HG02885 (cell line): Measurements from ENCODE around the gene USP17L22.
"Not testable (repeated sequence)": the region's sequence is repeated elsewhere in the genome, so short reads cannot be mapped to it uniquely, and the experiment has no call there.

Experiments
- ATAC-seq: cut with Tn5 transposase; IDR thresholded peaks from one replicate; pipeline ENCODE4 v1.9.1; 2021; ENCODE audit warnings: mild to moderate bottlenecking; ENCODE audit not compliant: unreplicated experiment, poor library complexity

Gene USP17L22, protein sequence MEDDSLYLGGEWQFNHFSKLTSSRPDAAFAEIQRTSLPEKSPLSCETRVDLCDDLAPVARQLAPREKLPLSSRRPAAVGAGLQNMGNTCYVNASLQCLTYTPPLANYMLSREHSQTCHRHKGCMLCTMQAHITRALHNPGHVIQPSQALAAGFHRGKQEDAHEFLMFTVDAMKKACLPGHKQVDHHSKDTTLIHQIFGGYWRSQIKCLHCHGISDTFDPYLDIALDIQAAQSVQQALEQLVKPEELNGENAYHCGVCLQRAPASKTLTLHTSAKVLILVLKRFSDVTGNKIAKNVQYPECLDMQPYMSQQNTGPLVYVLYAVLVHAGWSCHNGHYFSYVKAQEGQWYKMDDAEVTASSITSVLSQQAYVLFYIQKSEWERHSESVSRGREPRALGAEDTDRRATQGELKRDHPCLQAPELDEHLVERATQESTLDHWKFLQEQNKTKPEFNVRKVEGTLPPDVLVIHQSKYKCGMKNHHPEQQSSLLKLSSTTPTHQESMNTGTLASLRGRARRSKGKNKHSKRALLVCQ

DNA sequence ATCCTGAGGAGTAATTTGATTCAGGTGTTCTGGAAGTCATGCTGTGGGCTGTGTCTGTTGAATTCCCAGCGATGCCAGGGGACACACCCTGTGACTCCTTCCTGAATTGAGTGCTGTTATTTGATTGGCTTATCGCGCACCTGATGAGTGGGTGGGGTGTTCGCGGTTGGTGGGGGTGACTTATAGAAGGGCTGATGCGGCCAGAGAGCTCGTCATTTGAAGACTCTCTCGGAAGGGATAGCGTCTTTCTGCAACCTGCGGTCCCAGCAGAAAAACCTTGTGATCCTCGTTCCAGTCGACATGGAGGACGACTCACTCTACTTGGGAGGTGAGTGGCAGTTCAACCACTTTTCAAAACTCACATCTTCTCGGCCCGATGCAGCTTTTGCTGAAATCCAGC is at the start of gene USP17L22:
USP17L22 (plus strand) TSS at position 301 of the 400 bp plus-strand sequence; CDS start at position 301, 0 bp downstream.
- ATAC-seq = not testable (repeated sequence)

DNA sequence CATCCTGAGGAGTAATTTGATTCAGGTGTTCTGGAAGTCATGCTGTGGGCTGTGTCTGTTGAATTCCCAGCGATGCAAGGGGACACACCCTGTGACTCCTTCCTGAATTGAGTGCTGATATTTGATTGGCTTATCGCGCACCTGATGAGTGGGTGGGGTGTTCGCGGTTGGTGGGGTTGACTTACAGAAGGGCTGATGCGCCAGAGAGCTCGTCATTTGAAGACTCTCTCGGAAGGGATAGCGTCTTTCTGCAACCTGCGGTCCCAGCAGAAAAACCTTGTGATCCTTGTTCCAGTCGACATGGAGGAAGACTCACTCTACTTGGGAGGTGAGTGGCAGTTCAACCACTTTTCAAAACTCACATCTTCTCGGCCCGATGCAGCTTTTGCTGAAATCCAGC is 47.6 kb upstream of the USP17L22 start, which contains the start of gene USP17L12:
USP17L12 (plus strand) TSS at position 301 of the 400 bp plus-strand sequence; CDS start at position 301, 0 bp downstream.
- ATAC-seq = not testable (repeated sequence)

DNA sequence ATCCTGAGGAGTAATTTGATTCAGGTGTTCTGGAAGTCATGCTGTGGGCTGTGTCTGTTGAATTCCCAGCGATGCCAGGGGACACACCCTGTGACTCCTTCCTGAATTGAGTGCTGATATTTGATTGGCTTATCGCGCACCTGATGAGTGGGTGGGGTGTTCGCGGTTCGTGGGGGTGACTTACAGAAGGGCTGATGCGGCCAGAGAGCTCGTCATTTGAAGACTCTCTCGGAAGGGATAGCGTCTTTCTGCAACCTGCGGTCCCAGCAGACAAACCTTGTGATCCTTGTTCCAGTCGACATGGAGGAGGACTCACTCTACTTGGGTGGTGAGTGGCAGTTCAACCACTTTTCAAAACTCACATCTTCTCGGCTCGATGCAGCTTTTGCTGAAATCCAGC is 42.8 kb upstream of the USP17L22 start, which contains the start of gene USP17L13:
USP17L13 (plus strand) TSS at position 301 of the 400 bp plus-strand sequence; CDS start at position 301, 0 bp downstream.
- not testable (repeated sequence) for ATAC-seq

DNA sequence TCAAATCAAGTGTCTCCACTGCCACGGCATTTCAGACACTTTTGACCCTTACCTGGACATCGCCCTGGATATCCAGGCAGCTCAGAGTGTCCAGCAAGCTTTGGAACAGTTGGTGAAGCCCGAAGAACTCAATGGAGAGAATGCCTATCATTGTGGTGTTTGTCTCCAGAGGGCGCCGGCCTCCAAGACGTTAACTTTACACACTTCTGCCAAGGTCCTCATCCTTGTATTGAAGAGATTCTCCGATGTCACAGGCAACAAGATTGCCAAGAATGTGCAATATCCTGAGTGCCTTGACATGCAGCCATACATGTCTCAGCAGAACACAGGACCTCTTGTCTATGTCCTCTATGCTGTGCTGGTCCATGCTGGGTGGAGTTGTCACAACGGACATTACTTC is 37.2 kb upstream of the USP17L22 start:
- not testable (repeated sequence) for ATAC-seq

DNA sequence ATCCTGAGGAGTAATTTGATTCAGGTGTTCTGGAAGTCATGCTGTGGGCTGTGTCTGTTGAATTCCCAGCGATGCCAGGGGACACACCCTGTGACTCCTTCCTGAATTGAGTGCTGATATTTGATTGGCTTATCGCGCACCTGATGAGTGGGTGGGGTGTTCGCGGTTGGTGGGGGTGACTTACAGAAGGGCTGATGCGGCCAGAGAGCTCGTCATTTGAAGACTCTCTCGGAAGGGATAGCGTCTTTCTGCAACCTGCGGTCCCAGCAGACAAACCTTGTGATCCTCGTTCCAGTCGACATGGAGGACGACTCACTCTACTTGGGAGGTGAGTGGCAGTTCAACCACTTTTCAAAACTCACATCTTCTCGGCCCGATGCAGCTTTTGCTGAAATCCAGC is 33.3 kb upstream of the USP17L22 start, which contains the start of gene USP17L15:
USP17L15 (plus strand) TSS at position 301 of the 400 bp plus-strand sequence; CDS start at position 301, 0 bp downstream.
- ATAC-seq = not testable (repeated sequence)

DNA sequence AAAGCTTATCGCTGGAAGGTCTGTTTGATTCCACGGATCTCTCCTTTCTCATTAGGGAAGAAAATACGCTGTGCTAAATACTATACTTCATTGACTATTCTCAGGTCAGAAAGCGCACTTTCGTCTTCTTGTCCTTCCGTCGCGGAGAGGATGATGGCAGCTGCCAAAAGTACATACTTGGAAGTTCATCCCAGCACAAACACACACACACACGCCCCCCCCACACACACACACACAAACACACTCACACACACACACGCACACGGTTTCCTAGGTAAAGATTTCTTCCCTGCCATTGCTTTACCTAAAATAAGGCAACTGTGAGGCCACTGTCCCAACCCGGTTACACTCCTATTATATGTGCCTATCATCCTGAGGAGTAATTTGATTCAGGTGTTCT is 29.0 kb upstream of the USP17L22 start:
- not testable (repeated sequence) for ATAC-seq

DNA sequence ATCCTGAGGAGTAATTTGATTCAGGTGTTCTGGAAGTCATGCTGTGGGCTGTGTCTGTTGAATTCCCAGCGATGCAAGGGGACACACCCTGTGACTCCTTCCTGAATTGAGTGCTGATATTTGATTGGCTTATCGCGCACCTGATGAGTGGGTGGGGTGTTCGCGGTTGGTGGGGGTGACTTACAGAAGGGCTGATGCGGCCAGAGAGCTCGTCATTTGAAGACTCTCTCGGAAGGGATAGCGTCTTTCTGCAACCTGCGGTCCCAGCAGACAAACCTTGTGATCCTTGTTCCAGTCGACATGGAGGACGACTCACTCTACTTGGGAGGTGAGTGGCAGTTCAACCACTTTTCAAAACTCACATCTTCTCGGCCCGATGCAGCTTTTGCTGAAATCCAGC is 23.8 kb upstream of the USP17L22 start, which contains the start of gene USP17L17:
USP17L17 (plus strand) TSS at position 301 of the 400 bp plus-strand sequence; CDS start at position 301, 0 bp downstream.
- ATAC-seq = not testable (repeated sequence)

DNA sequence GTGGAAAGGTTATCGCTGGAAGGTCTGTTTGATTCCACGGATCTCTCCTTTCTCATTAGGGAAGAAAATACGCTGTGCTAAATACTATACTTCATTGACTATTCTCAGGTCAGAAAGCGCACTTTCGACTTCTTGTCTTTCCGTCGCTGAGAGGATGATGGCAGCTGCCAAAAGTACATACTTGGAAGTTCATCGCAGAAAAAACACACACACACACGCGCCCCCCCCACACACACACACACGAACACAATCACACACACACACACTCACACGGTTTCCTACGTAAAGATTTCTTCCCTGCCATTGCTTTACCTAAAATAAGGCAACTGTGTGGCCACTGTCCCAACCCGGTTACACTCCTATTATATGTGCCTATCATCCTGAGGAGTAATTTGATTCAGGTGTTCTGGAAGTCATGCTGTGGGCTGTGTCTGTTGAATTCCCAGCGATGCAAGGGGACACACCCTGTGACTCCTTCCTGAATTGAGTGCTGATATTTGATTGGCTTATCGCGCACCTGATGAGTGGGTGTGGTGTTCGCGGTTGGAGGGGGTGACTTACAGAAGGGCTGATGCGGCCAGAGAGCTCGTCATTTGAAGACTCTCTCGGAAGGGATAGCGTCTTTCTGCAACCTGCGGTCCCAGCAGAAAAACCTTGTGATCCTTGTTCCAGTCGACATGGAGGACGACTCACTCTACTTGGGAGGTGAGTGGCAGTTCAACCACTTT is 19.3 kb upstream of the USP17L22 start, which contains the start of gene USP17L18:
USP17L18 (plus strand) TSS at position 678 of the 728 bp plus-strand sequence; CDS start at position 678, 0 bp downstream.
- not testable (repeated sequence) for ATAC-seq

DNA sequence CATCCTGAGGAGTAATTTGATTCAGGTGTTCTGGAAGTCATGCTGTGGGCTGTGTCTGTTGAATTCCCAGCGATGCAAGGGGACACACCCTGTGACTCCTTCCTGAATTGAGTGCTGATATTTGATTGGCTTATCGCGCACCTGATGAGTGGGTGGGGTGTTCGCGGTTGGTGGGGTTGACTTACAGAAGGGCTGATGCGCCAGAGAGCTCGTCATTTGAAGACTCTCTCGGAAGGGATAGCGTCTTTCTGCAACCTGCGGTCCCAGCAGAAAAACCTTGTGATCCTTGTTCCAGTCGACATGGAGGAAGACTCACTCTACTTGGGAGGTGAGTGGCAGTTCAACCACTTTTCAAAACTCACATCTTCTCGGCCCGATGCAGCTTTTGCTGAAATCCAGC is 14.3 kb upstream of the USP17L22 start, which contains the start of gene USP17L19:
USP17L19 (plus strand) TSS at position 301 of the 400 bp plus-strand sequence; CDS start at position 301, 0 bp downstream.
- not testable (repeated sequence) for ATAC-seq

DNA sequence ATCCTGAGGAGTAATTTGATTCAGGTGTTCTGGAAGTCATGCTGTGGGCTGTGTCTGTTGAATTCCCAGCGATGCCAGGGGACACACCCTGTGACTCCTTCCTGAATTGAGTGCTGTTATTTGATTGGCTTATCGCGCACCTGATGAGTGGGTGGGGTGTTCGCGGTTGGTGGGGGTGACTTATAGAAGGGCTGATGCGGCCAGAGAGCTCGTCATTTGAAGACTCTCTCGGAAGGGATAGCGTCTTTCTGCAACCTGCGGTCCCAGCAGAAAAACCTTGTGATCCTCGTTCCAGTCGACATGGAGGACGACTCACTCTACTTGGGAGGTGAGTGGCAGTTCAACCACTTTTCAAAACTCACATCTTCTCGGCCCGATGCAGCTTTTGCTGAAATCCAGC is 9.6 kb upstream of the USP17L22 start, which contains the start of gene USP17L20:
USP17L20 (plus strand) TSS at position 301 of the 400 bp plus-strand sequence; CDS start at position 301, 0 bp downstream.
- not testable (repeated sequence) for ATAC-seq

DNA sequence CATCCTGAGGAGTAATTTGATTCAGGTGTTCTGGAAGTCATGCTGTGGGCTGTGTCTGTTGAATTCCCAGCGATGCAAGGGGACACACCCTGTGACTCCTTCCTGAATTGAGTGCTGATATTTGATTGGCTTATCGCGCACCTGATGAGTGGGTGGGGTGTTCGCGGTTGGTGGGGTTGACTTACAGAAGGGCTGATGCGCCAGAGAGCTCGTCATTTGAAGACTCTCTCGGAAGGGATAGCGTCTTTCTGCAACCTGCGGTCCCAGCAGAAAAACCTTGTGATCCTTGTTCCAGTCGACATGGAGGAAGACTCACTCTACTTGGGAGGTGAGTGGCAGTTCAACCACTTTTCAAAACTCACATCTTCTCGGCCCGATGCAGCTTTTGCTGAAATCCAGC is 4.8 kb upstream of the USP17L22 start, which contains the start of gene USP17L21:
USP17L21 (plus strand) TSS at position 301 of the 400 bp plus-strand sequence; CDS start at position 301, 0 bp downstream.
- not testable (repeated sequence) for ATAC-seq

DNA sequence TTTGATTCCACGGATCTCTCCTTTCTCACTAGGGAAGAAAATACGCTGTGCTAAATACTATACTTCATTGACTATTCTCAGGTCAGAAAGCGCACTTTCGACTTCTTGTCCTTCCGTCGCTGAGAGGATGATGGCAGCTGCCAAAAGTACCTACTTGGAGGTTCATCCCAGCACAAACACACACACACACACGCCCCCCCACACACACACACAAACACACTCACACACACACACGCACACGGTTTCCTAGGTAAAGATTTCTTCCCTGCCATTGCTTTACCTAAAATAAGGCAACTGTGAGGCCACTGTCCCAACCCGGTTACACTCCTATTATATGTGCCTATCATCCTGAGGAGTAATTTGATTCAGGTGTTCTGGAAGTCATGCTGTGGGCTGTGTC is 4.3 kb downstream of the USP17L22 start:
- ATAC-seq = not testable (repeated sequence)
